ENCODE results near the gene EIF5B. TPM values are rescaled to one million over a fixed set of nuclear protein-coding genes. Genes with fewer than 3 reads are reported as not detected.

Gene EIF5B
- total and polyA plus RNA-seq, 2 donors (not counting 1 experiment from before 2014, with no cell fraction given), result 4.5 to 32.8 TPM

GRCh38 chr2:99410276-99410675 lies 73.1 kb downstream of the EIF5B start:
- 98% methylated on average over 4 of the region's 4 CpGs for WGBS (ENCODE audit: insufficient coverage)
- ATAC-seq (ENCODE audit: low read depth), result no peak
- no peaks in the 10 kb centered on the region for H3K27me3 ChIP-seq (replicated peaks in 1 of 4; ENCODE audit: control extremely low read depth in 1 of 4, control insufficient read depth in 3 of 4, insufficient read depth in 4 of 4, low read length in 3 of 4)
- H3K27ac Mint-ChIP-seq, result no peak overlapping the region
- no peaks in the 10 kb centered on the region for H3K9me3 ChIP-seq (ENCODE audit: control extremely low read depth in 1 of 3, control insufficient read depth in 2 of 3, insufficient read depth in 1 of 3, low read length in 2 of 3)
- H3K4me3 ChIP-seq (ENCODE audit: control extremely low read depth in 1 of 5, extremely low read depth in 1 of 5, insufficient read depth in 1 of 5, low read depth in 2 of 5, low read length in 4 of 5), result no peak overlapping the region
- TF ChIP-seq EZH2 (IDR thresholded peaks at IDR 0.05; ENCODE audit: borderline replicate concordance, insufficient read depth, low read depth, low read length, poor library complexity, severe bottlenecking) (no peak), CTCF (IDR thresholded peaks at IDR 0.05) (no peak)
- ChIA-PET POLR2A (no interaction called here), CTCF (no interaction called here)
- no peak overlapping the region for H3K4me3 Mint-ChIP-seq
- H3K4me1 ChIP-seq (ENCODE audit: control insufficient read depth in 2 of 2, insufficient read depth in 2 of 2, low read length in 2 of 2), result no peaks in the 10 kb centered on the region
- peaks cover 0 to 42% of the 10 kb centered on the region in 2 experiments for H3K36me3 ChIP-seq (replicated peaks in 1 of 2; ENCODE audit: control extremely low read depth in 1 of 2, control insufficient read depth in 1 of 2, extremely low read depth in 1 of 2, insufficient read depth in 2 of 2, low read length in 1 of 2)
- H3K79me2 ChIP-seq (ENCODE audit: control insufficient read depth, insufficient read depth, low read length), result no peaks in the 10 kb centered on the region
- no peaks in the 10 kb centered on the region for H3K9me3 Mint-ChIP-seq (ENCODE audit: insufficient read depth)
- intact Hi-C loops (cut with micrococcal nuclease), result no loop called here
- H3K4me2 ChIP-seq (replicated peaks; ENCODE audit: low read depth, low read length, poor library complexity, severe bottlenecking), result no peak overlapping the region
- H3K27ac ChIP-seq (ENCODE audit: low read length in 2 of 2), result no peak overlapping the region
- H2AFZ ChIP-seq (ENCODE audit: insufficient read depth, low read depth, low read length, poor library complexity, severe bottlenecking), result no peak overlapping the region
- no peak overlapping the region for H3K9ac ChIP-seq (ENCODE audit: low read length)
- no peak for DNase-seq
- no peaks in the 10 kb centered on the region for H4K20me1 ChIP-seq (ENCODE audit: control insufficient read depth, insufficient read depth, low read length, poor library complexity, severe bottlenecking)
- H3K4me1 Mint-ChIP-seq, result no peaks in the 10 kb centered on the region
- no peaks in the 10 kb centered on the region for H3K27me3 Mint-ChIP-seq

- no peaks in the 10 kb centered on the region for H3K4me1 ChIP-seq (ENCODE audit: control insufficient read depth in 2 of 2, insufficient read depth in 2 of 2, low read length in 2 of 2)
- no peaks in the 10 kb centered on the region for H3K79me2 ChIP-seq (ENCODE audit: control insufficient read depth, insufficient read depth, low read length)
- H3K9me3 Mint-ChIP-seq (ENCODE audit: insufficient read depth), result no peaks in the 10 kb centered on the region
- no CpG with 5 or more reads among the region's 1 CpG for WGBS (ENCODE audit: insufficient coverage)
- intact Hi-C loops (cut with micrococcal nuclease), result no loop called here
- no peak overlapping the region for H3K4me2 ChIP-seq (replicated peaks; ENCODE audit: low read depth, low read length, poor library complexity, severe bottlenecking)
- H3K9me3 ChIP-seq (ENCODE audit: control extremely low read depth in 1 of 3, control insufficient read depth in 2 of 3, insufficient read depth in 1 of 3, low read length in 2 of 3), result no peaks in the 10 kb centered on the region
- H2AFZ ChIP-seq (ENCODE audit: insufficient read depth, low read depth, low read length, poor library complexity, severe bottlenecking), result no peak overlapping the region
- H3K4me3 ChIP-seq (ENCODE audit: control extremely low read depth in 1 of 5, extremely low read depth in 1 of 5, insufficient read depth in 1 of 5, low read depth in 2 of 5, low read length in 4 of 5), result no peak overlapping the region
- ATAC-seq (ENCODE audit: low read depth) (no peak), DNase-seq (no peak)
- no peaks in the 10 kb centered on the region for H3K27me3 Mint-ChIP-seq
- no peak overlapping the region for H3K9ac ChIP-seq (ENCODE audit: low read length)
- H3K36me3 ChIP-seq (replicated peaks in 1 of 2; ENCODE audit: control extremely low read depth in 1 of 2, control insufficient read depth in 1 of 2, extremely low read depth in 1 of 2, insufficient read depth in 2 of 2, low read length in 1 of 2), result peaks cover 0 to 47% of the 10 kb centered on the region in 2 experiments
- H3K27ac Mint-ChIP-seq, result no peak overlapping the region
- no peaks in the 10 kb centered on the region for H3K27me3 ChIP-seq (replicated peaks in 1 of 4; ENCODE audit: control extremely low read depth in 1 of 4, control insufficient read depth in 3 of 4, insufficient read depth in 4 of 4, low read length in 3 of 4)
- no peaks in the 10 kb centered on the region for H4K20me1 ChIP-seq (ENCODE audit: control insufficient read depth, insufficient read depth, low read length, poor library complexity, severe bottlenecking)
- no peak overlapping the region for H3K4me3 Mint-ChIP-seq
- H3K4me1 Mint-ChIP-seq, result no peaks in the 10 kb centered on the region
- TF ChIP-seq CTCF (IDR thresholded peaks at IDR 0.05) (no peak), EZH2 (IDR thresholded peaks at IDR 0.05; ENCODE audit: borderline replicate concordance, insufficient read depth, low read depth, low read length, poor library complexity, severe bottlenecking) (no peak)
- POLR2A ChIA-PET, result no interaction called here
- CTCF ChIA-PET, result no interaction called here
- H3K27ac ChIP-seq (ENCODE audit: low read length in 2 of 2), result no peak overlapping the region
Observed at GRCh38 chr2:99414566-99414965, 77.4 kb downstream of the EIF5B start.

Data from B cell (primary cell).